Osteocyte (in vitro differentiated cells): ENCODE measurements around the gene PDIA2. TPM values are rescaled to one million over a fixed set of nuclear protein-coding genes. Genes with fewer than 3 reads are reported as not detected.

ENCODE experiments used
- DNase-seq: peaks from one replicate; pipeline ENCODE4 v3.0.0; 2021; ENCODE audit warnings: mixed read lengths; ENCODE audit not compliant: unreplicated experiment; ENCODE audit errors: extremely low spot score
- H3K27ac Mint-ChIP-seq: one replicate; pipeline ENCODE4 v1.8.0; 2021; ENCODE audit warnings: mild to moderate bottlenecking, mixed read lengths; ENCODE audit not compliant: unreplicated experiment
- H3K27me3 Mint-ChIP-seq: one replicate; pipeline ENCODE4 v1.8.0; 2021; ENCODE audit warnings: mixed read lengths; ENCODE audit not compliant: unreplicated experiment
- H3K36me3 Mint-ChIP-seq: one replicate; pipeline ENCODE4 v1.8.0; 2021; ENCODE audit warnings: mixed read lengths; ENCODE audit not compliant: unreplicated experiment
- H3K4me1 Mint-ChIP-seq: one replicate; pipeline ENCODE4 v1.8.0; 2021; ENCODE audit warnings: mixed read lengths; ENCODE audit not compliant: unreplicated experiment
- H3K4me3 Mint-ChIP-seq: one replicate; pipeline ENCODE4 v1.8.0; 2021; ENCODE audit warnings: mild to moderate bottlenecking, moderate library complexity, mixed read lengths; ENCODE audit not compliant: unreplicated experiment
- H3K9me3 Mint-ChIP-seq: one replicate; pipeline ENCODE4 v1.8.0; 2021; ENCODE audit warnings: mixed read lengths; ENCODE audit not compliant: unreplicated experiment
- CTCF ChIP-seq: fragments of 200-600 bp; sonication (generic); IDR thresholded peaks from 2 replicates; pipeline ENCODE4 v1.5.0; 2021; ENCODE audit warnings: antibody characterized with exemption, mild to moderate bottlenecking, moderate library complexity
- total RNA-seq: library from RNA; stranded (reverse); gene quantifications from 2 replicates; pipeline ENCODE4 v1.2.1, GENCODE V29; 2021

Gene PDIA2
- total RNA-seq, 1 donor from 2014 or later = not detected

- H3K9me3 Mint-ChIP-seq = no peaks in the 10 kb centered on the region
- H3K36me3 Mint-ChIP-seq = peaks cover 24% of the 10 kb centered on the region
- no peak for DNase-seq
- no peaks in the 10 kb centered on the region for H3K4me1 Mint-ChIP-seq
- H3K27ac Mint-ChIP-seq = no peak overlapping the region
- TF ChIP-seq CTCF = no peak
- no peaks in the 10 kb centered on the region for H3K27me3 Mint-ChIP-seq
- H3K4me3 Mint-ChIP-seq = no peak overlapping the region
These were observed 6.5 kb downstream of the PDIA2 start for GRCh38 chr16:289395-289997.

- no peak for TF ChIP-seq CTCF
- no peaks in the 10 kb centered on the region for H3K27me3 Mint-ChIP-seq
- no peaks in the 10 kb centered on the region for H3K4me1 Mint-ChIP-seq
- H3K36me3 Mint-ChIP-seq = peaks cover 24% of the 10 kb centered on the region
- no peak overlapping the region for H3K4me3 Mint-ChIP-seq
- no peak for DNase-seq
- H3K27ac Mint-ChIP-seq = no peak overlapping the region
- H3K9me3 Mint-ChIP-seq = no peaks in the 10 kb centered on the region
These were observed 7.2 kb downstream of the PDIA2 start for GRCh38 chr16:290015-290680.

- Mint-ChIP-seq H3K27ac (no peak overlapping the region), H3K9me3 (no peaks in the 10 kb centered on the region), H3K27me3 (no peaks in the 10 kb centered on the region), H3K4me1 (no peaks in the 10 kb centered on the region), H3K36me3 (peaks cover 24% of the 10 kb centered on the region), H3K4me3 (no peak overlapping the region)
- DNase-seq = no peak
- no peak for TF ChIP-seq CTCF
These were observed 7.9 kb downstream of the PDIA2 start for GRCh38 chr16:290681-291405.

GRCh38 chr16:291539-291938, 8.6 kb downstream of the PDIA2 start:
- Mint-ChIP-seq H3K27me3 (no peaks in the 10 kb centered on the region), H3K9me3 (no peaks in the 10 kb centered on the region), H3K4me1 (no peaks in the 10 kb centered on the region), H3K4me3 (no peak overlapping the region), H3K27ac (no peak overlapping the region), H3K36me3 (peaks cover 21% of the 10 kb centered on the region)
- no peak for DNase-seq
- TF ChIP-seq CTCF = no peak
